Spleen (tissue), 7 donors: ENCODE results near the gene MAP4K3.

ENCODE experiments used
- POLR2A ChIP-seq, 3 donors: fragments of 450-650 bp; IDR thresholded peaks; one replicate each; pipeline ENCODE4 v1.5.1; 2017; ENCODE audit warnings: antibody characterized with exemption in 3 of 3, mild to moderate bottlenecking in 1 of 3
- POLR2AphosphoS5 ChIP-seq, 3 donors: sonication (generic); formaldehyde crosslinking; IDR thresholded peaks; one replicate each; pipeline ENCODE4 v1.5.1; 2017; ENCODE audit warnings: antibody characterized with exemption in 3 of 3
- TF ChIP-seq, protein P1 (sequence below), 11 experiments: fragments of 200-600 bp in 7 of 11; fragments of 450-650 bp in 4 of 11; sonication (generic) in 4 of 11; IDR thresholded peaks in 8 of 11; conservative IDR thresholded peaks in 3 of 11; 1 replicate in 7 of 11; 2 replicates in 4 of 11; pipeline versions ENCODE4 v1.4.0 to v1.8.0; 2016 to 2021; ENCODE audit warnings: antibody characterized with exemption in 11 of 11, inconsistent platforms in 4 of 11, mild to moderate bottlenecking in 1 of 11
- donor health status: DM: no; HTN: no; CAD: no; lungs with moderate emphysema.
- donor health status: DM: no; HTN: no; CAD: no.
- donor health status: DM: no; HTN: no; CAD: no.

DNA sequence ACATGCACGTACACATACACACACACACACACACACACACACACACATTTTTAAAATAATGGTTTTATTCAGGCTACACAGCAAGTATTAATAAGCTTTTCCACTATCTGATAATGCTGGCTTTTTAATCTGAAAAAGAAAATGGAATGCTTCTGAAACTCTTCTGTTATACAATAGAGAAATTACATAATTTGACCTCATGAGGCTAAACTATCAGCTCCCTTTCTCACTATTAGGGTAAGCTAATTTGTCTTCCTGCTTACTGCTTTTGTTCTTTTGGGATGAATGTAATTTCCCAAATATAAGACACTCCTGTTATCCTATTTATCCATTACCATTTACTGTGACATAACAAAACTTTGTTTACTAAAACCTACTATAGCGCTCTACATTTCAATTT, 41.8 kb downstream of the MAP4K3 start:
- TF ChIP-seq, protein P1, sequence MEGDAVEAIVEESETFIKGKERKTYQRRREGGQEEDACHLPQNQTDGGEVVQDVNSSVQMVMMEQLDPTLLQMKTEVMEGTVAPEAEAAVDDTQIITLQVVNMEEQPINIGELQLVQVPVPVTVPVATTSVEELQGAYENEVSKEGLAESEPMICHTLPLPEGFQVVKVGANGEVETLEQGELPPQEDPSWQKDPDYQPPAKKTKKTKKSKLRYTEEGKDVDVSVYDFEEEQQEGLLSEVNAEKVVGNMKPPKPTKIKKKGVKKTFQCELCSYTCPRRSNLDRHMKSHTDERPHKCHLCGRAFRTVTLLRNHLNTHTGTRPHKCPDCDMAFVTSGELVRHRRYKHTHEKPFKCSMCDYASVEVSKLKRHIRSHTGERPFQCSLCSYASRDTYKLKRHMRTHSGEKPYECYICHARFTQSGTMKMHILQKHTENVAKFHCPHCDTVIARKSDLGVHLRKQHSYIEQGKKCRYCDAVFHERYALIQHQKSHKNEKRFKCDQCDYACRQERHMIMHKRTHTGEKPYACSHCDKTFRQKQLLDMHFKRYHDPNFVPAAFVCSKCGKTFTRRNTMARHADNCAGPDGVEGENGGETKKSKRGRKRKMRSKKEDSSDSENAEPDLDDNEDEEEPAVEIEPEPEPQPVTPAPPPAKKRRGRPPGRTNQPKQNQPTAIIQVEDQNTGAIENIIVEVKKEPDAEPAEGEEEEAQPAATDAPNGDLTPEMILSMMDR (IDR thresholded peaks at IDR 0.05 in 8 of 11, conservative IDR thresholded peaks at IDR 0.05 in 3 of 11): no peak
- no peak for TF ChIP-seq POLR2A (IDR thresholded peaks at IDR 0.05)
- no peak for TF ChIP-seq POLR2AphosphoS5 (IDR thresholded peaks at IDR 0.05)
